Transverse colon (tissue), 3 donors: ENCODE data around the gene MRPL55.

Source experiments
- POLR2A ChIP-seq: fragments of 450-650 bp; IDR thresholded peaks from one replicate; pipeline ENCODE4 v1.6.1; 2016; ENCODE audit warnings: antibody characterized with exemption, mild to moderate bottlenecking, moderate library complexity
- TF ChIP-seq, protein P1 (sequence below), 5 experiments: fragments of 200-600 bp in 3 of 5; fragments of 450-650 bp in 2 of 5; sonication (generic) in 3 of 5; IDR thresholded peaks; 1 replicate in 2 of 5; 2 replicates in 3 of 5; pipeline ENCODE4 v1.5.1; 2016 to 2017; ENCODE audit warnings: antibody characterized with exemption in 5 of 5, inconsistent platforms in 3 of 5, mild to moderate bottlenecking in 2 of 5, moderate library complexity in 1 of 5

DNA sequence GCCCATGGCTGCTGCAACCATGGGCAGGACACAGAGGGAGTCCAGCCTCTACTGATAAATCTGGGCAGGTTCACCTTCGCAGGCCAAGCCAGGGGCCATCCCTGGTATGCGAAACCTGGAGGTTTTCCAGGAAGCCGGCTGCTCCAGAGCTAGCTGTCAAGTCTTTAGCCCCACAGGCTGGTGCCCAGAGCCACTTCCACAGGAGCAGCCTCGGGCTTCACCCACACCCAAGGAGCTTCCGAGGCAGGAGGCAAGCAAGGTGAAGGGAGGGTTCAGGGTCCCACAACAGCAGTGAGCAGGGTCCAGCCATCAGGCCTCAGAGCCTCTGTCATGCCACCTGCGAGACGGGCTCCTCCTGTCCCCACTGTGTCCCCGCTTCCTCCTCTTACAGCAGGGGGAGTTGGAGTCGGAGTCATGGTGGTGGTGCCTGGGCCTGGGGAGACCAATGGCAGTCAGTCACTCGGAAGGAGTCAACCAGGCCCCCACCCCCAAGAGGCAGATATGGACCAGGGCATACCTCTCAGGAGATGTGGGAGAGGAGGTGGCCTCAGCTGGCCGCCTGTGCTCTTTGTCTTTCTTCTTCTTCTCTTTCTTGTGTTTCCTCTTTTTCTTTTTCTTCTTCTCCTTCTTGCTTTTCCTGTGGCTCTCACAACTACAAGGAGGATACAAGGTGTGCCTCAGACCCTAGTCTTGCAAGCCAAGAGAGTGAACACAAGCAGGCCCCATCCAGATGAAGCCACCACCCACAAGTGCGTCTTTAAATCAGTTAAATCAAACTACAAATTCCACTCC, 8.1 kb downstream of the MRPL55 start:
- TF ChIP-seq, protein P1, sequence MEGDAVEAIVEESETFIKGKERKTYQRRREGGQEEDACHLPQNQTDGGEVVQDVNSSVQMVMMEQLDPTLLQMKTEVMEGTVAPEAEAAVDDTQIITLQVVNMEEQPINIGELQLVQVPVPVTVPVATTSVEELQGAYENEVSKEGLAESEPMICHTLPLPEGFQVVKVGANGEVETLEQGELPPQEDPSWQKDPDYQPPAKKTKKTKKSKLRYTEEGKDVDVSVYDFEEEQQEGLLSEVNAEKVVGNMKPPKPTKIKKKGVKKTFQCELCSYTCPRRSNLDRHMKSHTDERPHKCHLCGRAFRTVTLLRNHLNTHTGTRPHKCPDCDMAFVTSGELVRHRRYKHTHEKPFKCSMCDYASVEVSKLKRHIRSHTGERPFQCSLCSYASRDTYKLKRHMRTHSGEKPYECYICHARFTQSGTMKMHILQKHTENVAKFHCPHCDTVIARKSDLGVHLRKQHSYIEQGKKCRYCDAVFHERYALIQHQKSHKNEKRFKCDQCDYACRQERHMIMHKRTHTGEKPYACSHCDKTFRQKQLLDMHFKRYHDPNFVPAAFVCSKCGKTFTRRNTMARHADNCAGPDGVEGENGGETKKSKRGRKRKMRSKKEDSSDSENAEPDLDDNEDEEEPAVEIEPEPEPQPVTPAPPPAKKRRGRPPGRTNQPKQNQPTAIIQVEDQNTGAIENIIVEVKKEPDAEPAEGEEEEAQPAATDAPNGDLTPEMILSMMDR (IDR thresholded peaks at IDR 0.05), result no peak
- TF ChIP-seq POLR2A, result no peak
